ENCODE measurements around the gene TSGA10IP.

Gene TSGA10IP

DNA sequence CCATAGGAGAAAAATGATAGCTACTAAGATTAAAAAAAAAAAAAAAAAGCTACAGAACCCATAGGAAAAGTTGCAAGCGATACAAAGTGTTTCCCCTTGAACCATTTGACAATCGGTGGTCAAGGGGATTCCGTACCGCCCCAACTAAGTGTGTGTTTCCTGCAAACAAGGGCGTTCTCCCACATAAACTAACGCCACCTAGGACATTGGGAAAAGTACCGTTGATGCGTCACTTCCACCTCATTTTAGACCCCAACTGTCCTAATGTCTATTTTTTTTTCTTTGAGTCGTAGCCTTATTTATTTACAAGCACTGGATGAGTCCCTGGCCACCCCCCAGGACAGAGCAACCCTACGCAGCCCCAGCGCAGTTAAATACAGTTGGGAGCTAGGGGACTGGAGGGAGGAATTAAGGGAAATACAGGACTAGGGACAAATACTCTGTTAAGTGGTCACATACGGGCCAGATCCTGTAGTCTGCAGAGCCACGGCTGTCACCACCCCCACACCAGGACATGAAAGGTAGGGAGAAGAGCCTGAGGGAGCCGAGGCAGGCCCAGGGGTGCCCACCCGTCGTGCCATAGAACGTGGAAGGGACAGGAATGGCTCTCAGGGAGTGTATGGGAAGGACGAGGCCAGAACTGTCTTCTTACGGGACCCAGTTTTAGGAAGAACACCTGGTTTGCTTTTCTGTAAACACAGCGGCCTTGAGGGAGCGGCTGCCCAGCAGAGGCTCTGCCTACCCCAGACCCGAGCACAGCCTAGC, 37.7 kb downstream of the TSGA10IP start:
- H3K4me3 ChIP-seq (ENCODE audit: low read length): no peak overlapping the region
- no peak for TF ChIP-seq ZNF274 (IDR thresholded peaks at IDR 0.05; ENCODE audit: low read depth, low read length)

DNA sequence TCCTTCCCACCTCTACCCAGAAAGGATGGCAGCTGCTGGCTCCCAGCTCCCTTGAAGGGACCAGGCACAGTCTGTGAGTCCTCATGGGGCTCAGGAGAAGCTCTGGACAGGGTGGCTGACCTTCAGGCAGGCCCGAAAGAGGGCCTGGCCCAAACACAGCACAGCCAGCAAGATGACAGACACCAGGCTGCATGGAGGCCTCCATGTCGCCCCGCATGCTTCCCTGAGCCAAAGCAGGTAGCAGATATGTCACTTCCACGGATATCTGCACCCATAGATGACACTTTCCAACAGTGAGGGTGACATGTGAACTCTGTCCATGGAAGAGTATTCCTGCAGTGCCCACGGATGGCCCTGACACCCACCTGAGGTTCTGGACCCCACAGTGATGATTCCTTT, 38.3 kb downstream of the TSGA10IP start:
- no peak for TF ChIP-seq ZNF274 (IDR thresholded peaks at IDR 0.05; ENCODE audit: low read depth, low read length)
- H3K4me3 ChIP-seq (ENCODE audit: low read length): no peak overlapping the region

DNA sequence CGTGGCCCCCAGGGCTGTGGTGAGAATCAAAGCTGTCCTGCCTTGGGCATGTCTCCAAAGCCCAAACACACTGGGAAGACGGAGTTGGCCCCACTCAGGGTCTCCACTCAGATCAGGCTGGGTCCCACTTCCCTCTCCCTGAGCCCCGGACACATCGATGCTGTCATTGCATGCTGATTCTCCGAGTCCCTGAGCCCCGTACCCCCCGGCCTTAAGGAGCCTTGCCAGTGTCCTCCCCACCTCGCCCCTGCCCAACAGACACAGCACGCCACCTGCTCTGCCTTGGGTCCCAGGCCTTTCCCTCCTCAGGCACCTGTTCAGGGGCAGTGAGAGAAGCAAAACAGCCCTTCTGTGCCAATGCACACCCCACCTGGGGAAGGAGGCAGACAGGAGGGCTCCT, 42.1 kb downstream of the TSGA10IP start:
- no peak for TF ChIP-seq ZNF274 (IDR thresholded peaks at IDR 0.05; ENCODE audit: low read depth, low read length)
- no peak overlapping the region for H3K4me3 ChIP-seq (ENCODE audit: low read length)

DNA sequence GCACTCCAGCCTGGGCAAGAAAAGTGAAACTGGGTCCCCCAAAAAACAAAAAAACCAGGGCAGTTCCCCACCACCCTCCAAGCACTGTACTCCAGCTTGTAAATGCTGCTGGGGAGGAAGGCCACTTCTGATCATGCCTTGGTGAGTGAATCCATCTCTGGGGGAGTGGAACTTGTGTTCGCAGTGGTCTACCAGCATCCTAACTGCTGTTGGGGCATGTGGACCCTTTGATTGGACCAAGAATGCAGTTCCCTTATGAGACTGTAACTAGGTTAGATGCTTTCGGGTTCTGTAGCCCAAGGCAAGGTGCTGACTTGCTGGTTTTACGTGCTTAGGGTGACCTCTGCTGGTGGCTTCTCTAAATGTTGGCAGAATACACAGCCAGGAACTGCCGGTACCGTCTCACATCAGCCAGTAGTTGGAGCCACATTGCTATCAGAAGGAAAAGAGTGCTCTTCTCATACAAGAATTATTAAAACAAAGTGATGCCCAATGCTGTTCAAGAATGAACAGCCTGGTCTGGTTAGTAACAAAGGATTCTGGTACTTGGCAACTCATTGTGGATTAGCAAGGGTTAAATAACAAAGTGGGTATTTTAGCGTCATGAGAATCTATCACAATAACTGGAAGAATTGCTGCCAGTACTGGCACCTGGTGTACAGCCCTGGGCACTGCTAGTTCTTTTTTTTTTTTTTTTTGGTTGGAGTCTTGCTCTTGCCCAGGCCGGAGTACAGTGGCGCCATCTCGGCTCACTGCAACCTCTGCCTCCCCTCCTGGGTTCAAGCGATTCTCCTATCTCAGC, 43.7 kb downstream of the TSGA10IP start:
- no peak overlapping the region for H3K4me3 ChIP-seq (ENCODE audit: low read length)
- no peak for TF ChIP-seq ZNF274 (IDR thresholded peaks at IDR 0.05; ENCODE audit: low read depth, low read length)

DNA sequence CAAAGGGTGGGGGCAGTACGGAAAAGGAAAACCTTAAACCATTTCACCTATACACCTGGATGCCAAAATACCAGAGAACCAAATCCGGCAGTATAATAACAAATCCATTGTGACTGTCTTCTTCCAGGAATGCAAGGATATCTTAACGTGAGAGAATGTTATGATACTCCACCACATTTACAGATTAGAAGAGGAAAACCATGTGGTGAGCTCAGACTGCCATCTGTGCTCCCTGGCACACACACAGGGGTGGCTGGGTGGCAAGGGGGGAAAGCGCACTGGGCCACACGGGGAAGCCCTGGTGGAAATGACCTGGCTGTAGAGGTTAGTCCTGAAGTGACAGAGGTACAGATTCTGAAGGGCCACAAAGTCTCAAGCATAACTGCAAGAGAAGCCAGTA, 46.8 kb downstream of the TSGA10IP start:
- TF ChIP-seq ZNF274 (IDR thresholded peaks at IDR 0.05; ENCODE audit: low read depth, low read length): no peak
- H3K4me3 ChIP-seq (ENCODE audit: low read length): no peak overlapping the region

DNA sequence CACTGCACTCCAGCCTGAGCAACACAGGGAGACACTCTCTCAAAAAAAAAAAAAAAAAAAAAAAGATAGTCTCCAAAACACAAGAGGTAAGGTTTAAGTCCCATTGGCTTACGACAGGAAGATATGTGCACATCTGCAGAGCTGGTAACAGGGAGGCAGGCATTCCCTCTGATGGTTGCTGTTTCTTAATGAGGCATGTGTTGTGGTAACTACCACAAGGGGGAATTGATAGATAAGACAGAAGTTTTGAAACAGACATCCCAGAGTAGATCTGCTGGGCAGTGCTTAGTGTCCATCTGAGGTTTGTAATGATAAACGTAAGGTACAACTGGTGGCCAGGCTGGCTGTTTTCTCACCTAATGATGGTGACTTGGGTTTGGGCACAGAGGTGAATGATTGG, 52.0 kb downstream of the TSGA10IP start:
- no peak for TF ChIP-seq ZNF274 (IDR thresholded peaks at IDR 0.05; ENCODE audit: low read depth, low read length)
- H3K4me3 ChIP-seq (ENCODE audit: low read length): no peak overlapping the region

DNA sequence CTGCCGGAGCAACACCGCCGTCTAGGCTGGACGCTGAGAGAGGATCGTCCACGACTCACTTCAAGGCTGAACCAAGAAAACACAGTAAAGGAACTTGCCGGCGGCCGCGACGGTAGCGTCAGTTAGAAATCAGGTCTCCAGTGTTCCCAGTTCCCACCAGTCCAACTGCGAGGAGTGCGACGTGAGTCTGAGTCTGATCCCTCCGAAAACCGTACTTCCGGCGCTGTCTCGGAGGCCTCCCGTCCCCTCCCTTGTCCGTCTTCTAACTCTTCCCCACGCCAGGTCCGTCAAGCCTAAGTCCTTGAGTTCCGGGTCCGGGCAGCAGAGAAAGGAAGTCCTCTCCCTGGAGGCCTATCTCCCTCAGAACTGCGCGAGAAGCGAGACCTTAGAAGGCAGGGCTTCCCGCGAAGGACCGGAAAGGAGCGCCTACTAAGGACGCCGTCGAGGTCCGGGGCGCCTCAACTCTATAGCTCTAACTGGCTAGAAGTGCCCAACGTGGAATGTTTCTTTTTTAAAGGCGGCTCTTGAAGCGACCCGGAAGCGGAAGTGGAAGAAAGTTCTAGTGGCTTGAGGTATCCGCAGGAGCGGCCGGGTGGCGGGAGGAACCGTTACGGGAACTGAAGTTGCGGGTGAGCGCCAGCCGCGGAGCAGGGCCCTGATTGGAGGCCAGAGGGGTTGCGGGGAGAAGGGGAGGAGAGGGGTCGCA, 56.8 kb downstream of the TSGA10IP start, which contains the start of the genes BANF1 and EIF1AD:
TSS of gene BANF1 (plus strand) at position 562 of the 706 bp plus-strand sequence. CDS start 748 bp downstream, outside the sequence.
TSS of gene EIF1AD (minus strand) at position 216 of the 706 bp plus-strand sequence. CDS start 1,768 bp downstream, outside the sequence.
- no peak for TF ChIP-seq ZNF274 (IDR thresholded peaks at IDR 0.05; ENCODE audit: low read depth, low read length)
- H3K4me3 ChIP-seq (ENCODE audit: low read length): peak within 1 kb of the TSS; percentile 75

DNA sequence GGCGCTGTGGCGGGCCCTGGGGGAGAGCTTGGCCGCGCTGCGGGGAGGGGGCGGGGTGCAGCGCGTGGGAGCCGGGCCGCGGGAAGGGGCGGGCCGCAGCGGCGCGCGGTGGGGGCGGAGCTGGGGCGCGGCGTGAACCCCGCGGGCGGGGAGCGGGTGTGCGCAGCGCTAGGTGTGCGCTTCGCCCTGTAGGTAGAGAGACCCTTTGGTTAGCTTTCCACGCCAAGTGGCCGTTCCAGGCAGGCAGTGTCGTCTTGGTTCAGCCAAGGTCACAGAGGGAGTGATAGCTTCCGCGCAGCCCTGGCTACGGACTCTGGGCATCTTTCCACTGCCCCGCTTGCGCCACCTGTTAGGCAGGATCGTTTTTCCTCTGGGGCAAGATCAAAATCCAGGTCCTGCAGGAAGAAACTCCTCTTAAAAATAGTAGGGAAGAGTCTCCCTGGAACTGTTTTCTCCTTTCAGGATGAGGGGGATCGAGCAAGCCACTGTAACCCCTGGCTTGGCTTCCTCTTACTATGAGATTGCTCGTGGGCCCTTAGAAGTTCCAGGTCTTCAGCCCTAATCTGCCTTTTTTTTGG, 57.5 kb downstream of the TSGA10IP start:
- H3K4me3 ChIP-seq (ENCODE audit: low read length): peak overlapping the region; percentile 75
- no peak for TF ChIP-seq ZNF274 (IDR thresholded peaks at IDR 0.05; ENCODE audit: low read depth, low read length)

DNA sequence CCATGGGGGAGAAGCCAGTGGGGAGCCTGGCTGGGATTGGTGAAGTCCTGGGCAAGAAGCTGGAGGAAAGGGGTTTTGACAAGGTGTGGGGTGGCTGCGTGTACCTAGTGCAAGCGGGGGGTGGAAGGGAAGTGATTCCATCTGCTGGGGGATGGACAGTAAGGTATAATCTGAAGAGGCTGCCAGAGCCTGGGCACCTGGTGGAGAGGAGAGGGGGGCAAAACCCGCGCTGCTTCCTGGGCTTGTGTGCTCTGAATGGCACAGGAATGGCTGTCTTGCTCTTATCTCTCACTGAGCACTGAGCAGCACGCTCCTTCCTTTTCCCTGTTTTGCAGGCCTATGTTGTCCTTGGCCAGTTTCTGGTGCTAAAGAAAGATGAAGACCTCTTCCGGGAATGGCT, 58.0 kb downstream of the TSGA10IP start:
- H3K4me3 ChIP-seq (ENCODE audit: low read length): peak overlapping the region; percentile 75
- TF ChIP-seq ZNF274 (IDR thresholded peaks at IDR 0.05; ENCODE audit: low read depth, low read length): no peak

DNA sequence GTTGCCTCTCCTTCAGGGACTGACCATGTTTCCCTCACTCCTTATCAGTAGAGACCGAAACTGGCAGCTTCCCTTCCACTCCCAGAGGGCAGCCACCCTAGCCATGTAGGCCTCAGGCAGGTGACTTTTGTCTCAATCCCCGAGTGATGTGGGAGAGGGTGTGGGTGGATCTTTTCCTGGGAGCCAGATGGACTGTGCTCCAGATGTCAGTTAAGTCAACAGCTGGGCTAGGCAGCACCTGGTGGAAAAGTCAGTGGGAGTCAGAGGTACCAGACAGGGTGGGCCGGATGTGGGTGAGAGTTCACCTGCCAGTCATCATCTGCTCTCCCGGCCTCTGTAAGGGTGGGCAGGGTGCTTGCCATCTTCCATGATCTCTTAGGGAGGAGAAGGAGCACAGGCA, 58.9 kb downstream of the TSGA10IP start:
- TF ChIP-seq ZNF274 (IDR thresholded peaks at IDR 0.05; ENCODE audit: low read depth, low read length): no peak
- H3K4me3 ChIP-seq (ENCODE audit: low read length): no peak overlapping the region

DNA sequence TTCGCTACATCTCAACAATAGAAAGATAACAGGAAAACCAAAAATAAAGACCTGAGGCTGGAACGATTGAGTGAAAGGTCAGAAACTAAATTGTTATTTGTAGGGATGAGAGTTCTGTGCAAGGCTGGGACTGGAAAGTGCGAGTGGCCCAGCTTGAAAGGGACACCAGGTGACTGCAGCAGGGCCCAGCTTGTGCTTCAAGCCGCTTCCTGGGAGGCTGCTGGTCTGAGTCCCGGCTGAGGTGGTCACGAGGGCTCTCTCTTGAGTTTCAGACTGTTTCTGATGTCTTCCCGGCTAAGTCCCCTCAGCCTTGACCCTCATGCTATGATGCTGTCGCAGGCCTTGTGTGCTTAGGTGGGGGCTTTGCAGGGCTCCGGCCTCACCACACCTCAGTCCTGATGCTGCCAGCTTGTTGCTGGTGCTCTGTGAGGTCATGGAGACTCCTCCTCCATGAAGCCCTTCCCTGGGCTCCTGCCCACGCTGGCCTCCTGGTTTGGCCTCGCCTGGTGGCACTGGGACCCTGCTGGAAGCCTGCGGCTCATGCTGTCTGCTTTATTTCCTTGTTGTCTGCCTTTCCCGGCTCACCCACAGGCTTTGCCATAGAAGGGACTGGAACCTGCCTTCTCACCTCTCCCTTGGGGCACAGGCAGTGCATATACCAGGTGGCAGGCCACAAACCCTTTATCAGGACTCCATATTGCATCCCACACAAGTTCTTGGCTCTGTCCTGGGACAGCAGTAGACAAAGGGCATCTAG, 61.0 kb downstream of the TSGA10IP start:
- TF ChIP-seq ZNF274 (IDR thresholded peaks at IDR 0.05; ENCODE audit: low read depth, low read length): no peak
- H3K4me3 ChIP-seq (ENCODE audit: low read length): no peak overlapping the region

DNA sequence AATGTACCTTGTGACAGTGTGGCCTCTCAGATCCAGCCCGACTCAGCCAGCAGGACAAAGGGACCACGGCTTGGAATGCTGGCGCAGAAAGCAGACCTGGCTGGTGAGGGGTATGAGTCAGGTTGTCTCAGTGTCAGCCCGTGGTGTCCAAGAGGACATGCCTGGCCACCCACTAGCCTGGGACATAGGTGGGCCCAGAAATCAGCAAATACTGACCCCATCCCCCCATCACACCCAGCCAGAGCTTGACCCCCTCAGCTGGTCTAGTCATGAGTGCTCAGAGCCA, 61.6 kb downstream of the TSGA10IP start:
- no peak for TF ChIP-seq ZNF274 (IDR thresholded peaks at IDR 0.05; ENCODE audit: low read depth, low read length)
- H3K4me3 ChIP-seq (ENCODE audit: low read length): no peak overlapping the region

DNA sequence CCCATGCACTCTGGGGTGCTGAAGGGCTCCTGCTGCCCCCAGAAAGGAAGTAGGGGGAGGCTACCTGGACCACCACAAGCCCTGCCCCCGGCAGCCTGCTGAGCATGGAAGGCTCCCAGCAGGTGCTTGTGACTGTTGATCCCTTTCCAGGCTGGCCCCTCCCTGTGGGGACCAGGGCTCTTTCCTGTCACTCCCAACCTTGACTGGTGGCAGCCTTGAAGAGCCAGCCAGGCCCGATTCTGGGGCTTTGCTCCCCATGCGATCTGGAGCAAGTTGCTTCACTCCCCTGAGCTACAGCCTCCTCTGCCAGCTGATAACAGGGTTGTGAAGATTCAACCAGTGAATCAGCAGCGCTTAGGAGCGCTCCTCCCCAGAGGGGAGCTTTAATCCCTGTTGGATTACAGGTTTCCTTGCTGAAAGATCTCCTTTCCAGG, 61.9 kb downstream of the TSGA10IP start:
- no peak overlapping the region for H3K4me3 ChIP-seq (ENCODE audit: low read length)
- no peak for TF ChIP-seq ZNF274 (IDR thresholded peaks at IDR 0.05; ENCODE audit: low read depth, low read length)

DNA sequence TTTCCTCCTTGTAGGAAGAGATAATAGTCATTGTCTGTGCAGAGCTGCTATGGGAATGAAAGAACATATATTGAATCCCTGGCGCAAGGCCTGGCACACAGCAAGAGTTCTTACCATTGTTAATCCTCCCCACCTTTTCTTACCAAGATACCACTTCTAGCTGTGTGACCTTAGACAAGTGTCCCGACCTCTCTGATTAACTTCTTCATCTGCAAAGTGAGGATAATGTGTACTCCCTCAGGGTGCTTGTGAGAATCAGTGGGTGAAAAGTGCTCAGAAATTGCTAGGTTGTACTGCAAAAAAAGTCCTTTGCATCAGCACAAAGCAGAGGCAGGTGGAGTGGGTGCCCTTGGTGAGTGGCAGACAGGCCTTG, 62.8 kb downstream of the TSGA10IP start:
- H3K4me3 ChIP-seq (ENCODE audit: low read length): no peak overlapping the region
- TF ChIP-seq ZNF274 (IDR thresholded peaks at IDR 0.05; ENCODE audit: low read depth, low read length): no peak
